DND-41 (cell line): ENCODE results near the gene MYOM1.

Experiments used
- ATAC-seq: fragments of 200-7000 bp; cut with Tn5 transposase; 3 replicates; pipeline ENCODE4 v1.9.1; 2021; ENCODE audit warnings: low read depth; ENCODE audit not compliant: insufficient read depth
- DNase-seq: peaks from one replicate; pipeline ENCODE4 v3.0.0-alpha.2; 2020
- H2AFZ ChIP-seq: 2 replicates; pipeline ENCODE4 v1.6.0; 2012; ENCODE audit warnings: low read depth, low read length
- H3K27ac ChIP-seq: 2 replicates; pipeline ENCODE4 v1.5.1; 2012; ENCODE audit warnings: low read length, inconsistent platforms
- H3K27me3 ChIP-seq: fragments of 200-600 bp; sonication (generic); 2 replicates; pipeline ENCODE4 v1.6.0; 2012; ENCODE audit warnings: low read length, mild to moderate bottlenecking, inconsistent platforms; ENCODE audit not compliant: insufficient read depth, poor library complexity
- H3K36me3 ChIP-seq: 2 replicates; pipeline ENCODE4 v1.5.1; 2012; ENCODE audit warnings: low read length, inconsistent platforms; ENCODE audit not compliant: insufficient read depth
- H3K4me1 ChIP-seq: 2 replicates; pipeline ENCODE4 v1.5.1; 2012; ENCODE audit warnings: mild to moderate bottlenecking, low read length; ENCODE audit not compliant: insufficient read depth
- H3K4me2 ChIP-seq: 2 replicates; pipeline ENCODE4 v1.6.0; 2012; ENCODE audit warnings: mild to moderate bottlenecking, moderate library complexity, low read length, inconsistent platforms; ENCODE audit not compliant: insufficient read depth
- H3K4me3 ChIP-seq, 2 experiments: fragments of 200-600 bp in 1 of 2; shearing (Covaris generic) in 1 of 2; 2 replicates each; pipeline ENCODE4 v1.5.1; 2012 to 2016; ENCODE audit warnings: inconsistent platforms in 2 of 2, low read length in 2 of 2, mild to moderate bottlenecking in 2 of 2, low read depth in 1 of 2, moderate library complexity in 1 of 2
- H3K79me2 ChIP-seq: 2 replicates; pipeline ENCODE4 v1.6.0; 2012; ENCODE audit warnings: low read length, inconsistent platforms; ENCODE audit not compliant: insufficient read depth
- H3K9ac ChIP-seq: 2 replicates; pipeline ENCODE4 v1.6.0; 2012; ENCODE audit warnings: low read depth, mild to moderate bottlenecking, inconsistent platforms, low read length, moderate library complexity
- H3K9me3 ChIP-seq: 2 replicates; pipeline ENCODE4 v1.5.1; 2012; ENCODE audit warnings: low read length, moderate library complexity, mild to moderate bottlenecking, inconsistent platforms; ENCODE audit not compliant: insufficient read depth, severe bottlenecking
- H4K20me1 ChIP-seq: 2 replicates; pipeline ENCODE4 v1.6.0; 2012; ENCODE audit warnings: low read length; ENCODE audit not compliant: insufficient read depth
- CTCF ChIP-seq: IDR thresholded peaks from 2 replicates; pipeline ENCODE4 v1.5.1; 2012; ENCODE audit warnings: borderline replicate concordance, low read length, moderate library complexity, mild to moderate bottlenecking; ENCODE audit not compliant: poor library complexity, severe bottlenecking; ENCODE audit errors: extremely low read depth
- EZH2 ChIP-seq: IDR thresholded peaks from 3 replicates; pipeline ENCODE4 v1.6.1; 2012; ENCODE audit warnings: borderline replicate concordance, low read depth, mild to moderate bottlenecking, moderate library complexity, low read length, inconsistent platforms; ENCODE audit not compliant: severe bottlenecking

The MYOM1 gene

GRCh38 chr18:3154214-3154613 is 65.6 kb downstream of the MYOM1 start:
- H3K9me3 ChIP-seq = no peaks in the 10 kb centered on the region
- TF ChIP-seq CTCF (no peak), EZH2 (no peak)
- no peak overlapping the region for H2AFZ ChIP-seq
- H3K4me2 ChIP-seq = no peak overlapping the region
- no peak overlapping the region for H3K9ac ChIP-seq
- no peaks in the 10 kb centered on the region for H3K79me2 ChIP-seq
- H3K4me1 ChIP-seq = no peaks in the 10 kb centered on the region
- H3K27ac ChIP-seq = no peak overlapping the region
- ATAC-seq (no peak), DNase-seq (no peak)
- H3K4me3 ChIP-seq = no peak overlapping the region
- H3K36me3 ChIP-seq = no peaks in the 10 kb centered on the region
- H4K20me1 ChIP-seq = no peaks in the 10 kb centered on the region
- no peaks in the 10 kb centered on the region for H3K27me3 ChIP-seq

- Histone ChIP-seq H3K4me2 (no peak overlapping the region), H3K27ac (no peak overlapping the region), H3K79me2 (no peaks in the 10 kb centered on the region), H3K4me1 (no peaks in the 10 kb centered on the region), H3K27me3 (no peaks in the 10 kb centered on the region), H3K9me3 (no peaks in the 10 kb centered on the region), H3K9ac (no peak overlapping the region), H2AFZ (no peak overlapping the region), H4K20me1 (no peaks in the 10 kb centered on the region), H3K36me3 (no peaks in the 10 kb centered on the region), H3K4me3 (no peak overlapping the region)
- no peak for TF ChIP-seq EZH2
- no peak for TF ChIP-seq CTCF
- DNase-seq = no peak
- ATAC-seq = no peak
Observed at GRCh38 chr18:3153107-3153704, 66.6 kb downstream of the MYOM1 start.

DNA sequence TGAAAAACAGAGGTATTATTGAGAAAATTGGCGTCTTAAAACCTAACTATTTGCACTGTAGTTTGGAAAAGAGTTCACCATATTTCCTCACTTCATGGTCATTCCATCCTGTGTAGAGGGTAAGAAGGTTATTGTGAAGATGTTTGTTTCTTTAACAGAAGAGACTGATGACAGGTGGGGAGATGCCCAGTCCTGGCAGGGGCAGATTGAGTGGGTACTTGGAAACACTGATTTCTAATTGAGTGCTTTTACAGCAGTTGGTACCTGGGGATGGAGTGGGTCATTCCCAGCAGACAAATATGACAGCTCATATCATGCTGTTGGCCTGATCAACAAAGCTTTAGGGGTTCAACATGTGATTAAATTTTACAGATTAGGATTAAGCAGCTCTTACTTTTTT is 67.5 kb downstream of the MYOM1 start:
- Histone ChIP-seq H3K4me3 (no peak overlapping the region), H3K9ac (no peak overlapping the region), H4K20me1 (no peaks in the 10 kb centered on the region), H3K4me2 (no peak overlapping the region), H3K27ac (no peak overlapping the region), H2AFZ (no peak overlapping the region), H3K4me1 (no peaks in the 10 kb centered on the region), H3K27me3 (no peaks in the 10 kb centered on the region), H3K9me3 (no peaks in the 10 kb centered on the region), H3K79me2 (no peaks in the 10 kb centered on the region), H3K36me3 (no peaks in the 10 kb centered on the region)
- no peak for TF ChIP-seq EZH2
- TF ChIP-seq CTCF = no peak
- no peak for ATAC-seq
- DNase-seq = no peak
